Mammary epithelial cell (primary cell): Measurements from ENCODE around the gene LDLR.

ENCODE experiments used
- EZH2 ChIP-seq: IDR thresholded peaks from 2 replicates; pipeline ENCODE4 v1.6.1; 2012; ENCODE audit warnings: low read length, inconsistent platforms, borderline replicate concordance
- TF ChIP-seq, protein P1 (sequence below), 2 donors: IDR thresholded peaks in 1 of 2; conservative IDR thresholded peaks in 1 of 2; 2 replicates each; pipeline ENCODE4 v1.5.1; 2011 to 2012; ENCODE audit warnings: inconsistent platforms in 2 of 2, low read length in 2 of 2, mild to moderate bottlenecking in 2 of 2, control low read depth in 1 of 2, low read depth in 1 of 2; ENCODE audit not compliant: insufficient read depth in 1 of 2; ENCODE audit errors: extremely low read depth in 1 of 2

DNA sequence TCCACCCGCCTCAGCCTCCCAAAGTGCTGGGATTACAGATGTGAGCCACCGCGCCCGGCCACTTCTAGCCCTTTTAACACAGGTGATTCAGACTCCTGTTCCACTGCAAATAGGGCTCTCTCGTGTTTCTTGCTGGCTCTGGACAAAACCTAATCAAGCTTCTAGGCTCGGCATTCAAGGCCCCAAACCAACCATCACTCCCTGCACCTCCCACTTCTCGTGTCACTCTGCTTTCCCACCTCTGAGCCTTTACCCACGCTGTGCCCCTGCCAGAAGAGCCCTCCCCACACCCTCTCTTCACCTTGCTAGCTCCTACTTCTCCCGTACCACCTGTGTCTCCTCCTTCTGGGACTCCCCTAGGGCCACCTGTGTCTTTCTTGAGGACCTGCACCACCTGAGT is 88.3 kb downstream of the LDLR start:
- TF ChIP-seq EZH2 = no peak
- TF ChIP-seq, protein P1, sequence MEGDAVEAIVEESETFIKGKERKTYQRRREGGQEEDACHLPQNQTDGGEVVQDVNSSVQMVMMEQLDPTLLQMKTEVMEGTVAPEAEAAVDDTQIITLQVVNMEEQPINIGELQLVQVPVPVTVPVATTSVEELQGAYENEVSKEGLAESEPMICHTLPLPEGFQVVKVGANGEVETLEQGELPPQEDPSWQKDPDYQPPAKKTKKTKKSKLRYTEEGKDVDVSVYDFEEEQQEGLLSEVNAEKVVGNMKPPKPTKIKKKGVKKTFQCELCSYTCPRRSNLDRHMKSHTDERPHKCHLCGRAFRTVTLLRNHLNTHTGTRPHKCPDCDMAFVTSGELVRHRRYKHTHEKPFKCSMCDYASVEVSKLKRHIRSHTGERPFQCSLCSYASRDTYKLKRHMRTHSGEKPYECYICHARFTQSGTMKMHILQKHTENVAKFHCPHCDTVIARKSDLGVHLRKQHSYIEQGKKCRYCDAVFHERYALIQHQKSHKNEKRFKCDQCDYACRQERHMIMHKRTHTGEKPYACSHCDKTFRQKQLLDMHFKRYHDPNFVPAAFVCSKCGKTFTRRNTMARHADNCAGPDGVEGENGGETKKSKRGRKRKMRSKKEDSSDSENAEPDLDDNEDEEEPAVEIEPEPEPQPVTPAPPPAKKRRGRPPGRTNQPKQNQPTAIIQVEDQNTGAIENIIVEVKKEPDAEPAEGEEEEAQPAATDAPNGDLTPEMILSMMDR (conservative IDR thresholded peaks at IDR 0.05 in 1 of 2, IDR thresholded peaks at IDR 0.05 in 1 of 2; ENCODE audit: extremely low read depth in 1 of 2, insufficient read depth in 1 of 2, low read depth in 1 of 2, low read length in 2 of 2) = no peak
